Raji (cell line): ENCODE measurements around the gene TFEB.

ENCODE experiments used
- POLR2A ChIP-seq: IDR thresholded peaks from 2 replicates; pipeline ENCODE4 v1.6.1; 2011; ENCODE audit warnings: low read depth, low read length, control low read depth; ENCODE audit not compliant: insufficient read depth

Gene TFEB

GRCh38 chr6:41644297-41644879, 91.0 kb downstream of the TFEB start:
- TF ChIP-seq POLR2A = no peak

DNA sequence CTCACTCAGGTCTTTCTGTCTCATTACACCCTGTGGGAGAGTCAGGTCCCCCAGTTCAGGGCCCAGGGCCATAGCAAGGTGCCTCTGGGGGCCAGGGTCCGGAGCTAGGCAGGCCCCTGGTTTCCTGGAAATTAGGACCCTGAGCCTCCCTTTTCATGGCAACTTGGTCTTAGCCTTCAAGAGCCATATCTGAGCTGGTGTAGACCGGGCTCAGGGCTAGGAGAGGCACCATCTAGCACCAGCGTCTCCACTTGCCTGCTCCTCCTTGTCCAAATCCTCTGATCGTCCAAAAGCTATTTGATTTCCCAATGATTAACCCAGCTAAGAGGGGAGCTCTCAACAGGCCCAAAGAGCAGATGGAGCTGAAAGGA, 91.5 kb downstream of the TFEB start:
- no peak for TF ChIP-seq POLR2A

- TF ChIP-seq POLR2A = no peak
These were observed 92.2 kb downstream of the TFEB start for GRCh38 chr6:41642960-41643898.

- no peak for TF ChIP-seq POLR2A
These were observed 93.1 kb downstream of the TFEB start for GRCh38 chr6:41642090-41642959.

GRCh38 chr6:41641352-41641925, 94.0 kb downstream of the TFEB start:
- TF ChIP-seq POLR2A = no peak

GRCh38 chr6:41640426-41640825, 95.0 kb downstream of the TFEB start:
- no peak for TF ChIP-seq POLR2A

- TF ChIP-seq POLR2A = no peak
These were observed 95.5 kb downstream of the TFEB start for GRCh38 chr6:41639809-41640371.

DNA sequence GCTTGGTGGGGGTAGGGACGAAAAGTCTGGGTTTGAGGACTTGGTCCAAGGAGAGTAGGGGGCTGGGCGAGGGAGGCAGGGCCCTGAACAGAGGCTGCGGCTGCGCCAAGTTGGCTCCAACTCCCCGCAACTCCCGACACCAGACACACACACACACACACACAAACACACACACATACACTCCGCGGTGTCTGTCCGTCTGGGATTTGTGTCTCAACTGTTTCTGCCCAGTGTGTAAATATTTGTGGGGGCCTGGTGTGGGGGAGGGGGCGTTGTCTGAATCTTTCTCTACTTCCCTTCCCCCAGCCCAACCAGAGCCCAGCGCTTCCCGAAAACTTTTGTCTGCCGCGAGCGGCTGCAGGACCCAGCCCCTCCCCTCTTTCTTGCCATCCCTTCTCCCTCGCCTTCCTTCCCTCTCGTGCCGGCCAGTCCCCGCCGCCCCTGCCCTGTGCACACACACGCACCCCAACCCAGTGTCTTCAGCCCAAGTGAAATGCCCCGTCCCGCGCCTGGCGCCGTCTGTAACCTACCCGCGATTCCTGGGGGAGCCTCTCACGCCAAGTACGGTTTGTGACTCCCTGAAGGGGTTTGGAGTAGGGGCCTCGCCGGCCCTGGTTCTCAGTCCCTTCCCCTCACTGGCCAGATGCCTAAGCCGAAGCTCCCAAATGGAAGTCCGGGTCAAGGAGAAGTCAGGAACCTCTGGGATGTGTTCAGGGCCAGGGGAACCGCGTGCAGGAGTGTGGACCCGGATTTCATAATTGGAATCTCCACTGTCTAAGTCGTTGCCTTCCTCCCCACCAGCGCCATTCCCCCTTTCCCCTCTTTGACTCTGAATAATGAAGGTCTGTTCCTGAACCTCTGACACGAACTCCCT, 96.2 kb downstream of the TFEB start:
- TF ChIP-seq POLR2A = no peak

DNA sequence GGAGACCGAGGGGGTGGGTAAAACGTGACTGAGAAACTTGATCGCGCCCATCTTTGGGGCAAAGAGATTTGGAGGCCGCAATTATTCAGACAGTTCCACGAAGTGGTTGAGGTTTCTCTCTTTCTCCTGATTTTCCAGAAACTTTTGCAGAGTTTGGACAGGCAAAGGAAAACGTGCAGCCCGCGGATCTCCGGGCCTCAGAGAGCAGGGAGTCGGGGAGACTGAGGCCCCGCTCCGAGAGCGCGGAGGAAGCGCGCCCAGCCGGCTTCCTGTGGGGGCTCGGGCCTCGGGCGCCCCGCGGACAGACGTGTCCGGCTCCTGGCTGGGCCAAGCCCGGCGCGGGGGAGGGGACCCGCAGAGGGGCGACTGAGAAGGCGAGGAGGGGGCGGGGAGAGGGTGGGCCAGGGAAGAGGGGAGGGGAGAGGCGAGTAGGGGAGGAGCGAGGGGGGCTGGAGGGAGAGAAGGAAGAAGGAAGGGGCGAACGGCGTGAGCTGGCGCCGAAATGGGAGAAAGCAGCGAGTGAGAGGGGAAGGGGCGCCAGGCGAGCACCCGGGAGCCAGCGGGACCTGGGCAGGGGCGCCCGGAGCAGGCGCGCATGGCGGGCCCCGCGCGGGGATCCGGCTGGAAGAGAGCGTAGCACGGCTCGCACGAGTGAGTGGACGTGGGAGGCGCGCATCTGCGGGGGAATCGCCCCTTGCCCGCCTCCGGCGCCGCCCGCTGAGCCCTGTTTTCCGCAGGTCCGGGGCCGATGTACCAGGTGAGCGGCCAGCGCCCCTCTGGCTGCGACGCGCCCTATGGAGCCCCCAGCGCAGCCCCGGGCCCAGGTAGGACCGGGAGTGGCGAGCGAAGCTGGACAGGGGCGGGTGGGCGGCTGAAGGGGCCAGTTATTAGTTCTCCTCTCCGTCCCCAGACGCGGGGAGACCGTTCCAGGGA, 97.1 kb downstream of the TFEB start, which contains the start of gene MDFI:
Gene MDFI, plus strand, starts transcription at position 467 of the 933 bp plus-strand sequence. Its CDS starts 282 bp downstream, at position 749.
- TF ChIP-seq POLR2A = no peak

DNA sequence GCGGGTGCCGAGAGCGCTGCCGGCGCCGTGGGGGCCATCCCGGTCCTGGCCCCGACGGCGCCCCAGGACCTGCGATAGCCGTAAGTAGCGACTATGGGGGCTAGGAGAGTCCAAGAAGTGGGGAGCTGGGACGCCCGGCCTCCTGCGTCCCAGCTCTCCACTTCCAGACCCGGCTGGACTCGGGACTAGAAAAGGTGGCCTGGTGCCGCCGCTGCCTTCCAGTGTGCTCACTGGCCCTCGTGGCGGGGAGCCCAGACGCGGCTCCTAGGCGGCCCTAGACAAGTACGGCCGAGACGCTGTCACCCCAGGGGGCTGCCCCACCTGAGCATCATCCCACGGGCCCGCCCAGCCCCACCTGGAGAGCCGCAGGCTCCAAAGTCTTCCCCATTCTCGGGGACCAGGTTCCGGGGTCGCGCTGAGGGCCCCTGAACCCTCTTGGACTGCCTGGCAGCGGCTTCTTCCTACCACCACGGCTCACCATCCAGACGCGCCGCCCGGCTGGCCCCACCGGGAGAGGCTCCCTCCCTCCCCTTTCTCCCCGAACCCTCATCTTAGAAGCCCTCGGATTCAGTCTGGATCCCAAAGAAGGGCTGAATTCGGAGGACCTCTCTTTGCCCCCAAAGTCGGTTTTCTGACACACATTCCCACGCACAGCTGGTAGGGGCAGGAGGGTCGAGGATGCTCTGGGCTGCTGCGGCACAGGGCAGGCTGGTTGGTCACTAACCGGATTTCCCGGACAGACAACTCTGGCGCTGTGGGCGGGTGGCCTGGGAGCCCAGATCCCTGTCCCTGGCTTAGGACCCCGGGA, 98.0 kb downstream of the TFEB start:
- TF ChIP-seq POLR2A = no peak

GRCh38 chr6:41636833-41637193, 98.6 kb downstream of the TFEB start:
- TF ChIP-seq POLR2A = no peak

GRCh38 chr6:41635365-41635764, 100.0 kb downstream of the TFEB start:
- TF ChIP-seq POLR2A = no peak
